Purkinje cell (primary cell): ENCODE results near the gene TEX55. TPM values are rescaled to one million over a fixed set of nuclear protein-coding genes. Genes with fewer than 3 reads are reported as not detected.

Source experiments
- polyA plus RNA-seq: library from polyadenylated mRNA; unstranded; fragments of >200 nt; fragmentation: Nextera tagmentation; gene quantifications from 2 replicates; pipeline ENCODE4 v1.2.1, GENCODE V29; 2014

The TEX55 gene
- polyA plus RNA-seq: not detected in 2 replicates

DNA sequence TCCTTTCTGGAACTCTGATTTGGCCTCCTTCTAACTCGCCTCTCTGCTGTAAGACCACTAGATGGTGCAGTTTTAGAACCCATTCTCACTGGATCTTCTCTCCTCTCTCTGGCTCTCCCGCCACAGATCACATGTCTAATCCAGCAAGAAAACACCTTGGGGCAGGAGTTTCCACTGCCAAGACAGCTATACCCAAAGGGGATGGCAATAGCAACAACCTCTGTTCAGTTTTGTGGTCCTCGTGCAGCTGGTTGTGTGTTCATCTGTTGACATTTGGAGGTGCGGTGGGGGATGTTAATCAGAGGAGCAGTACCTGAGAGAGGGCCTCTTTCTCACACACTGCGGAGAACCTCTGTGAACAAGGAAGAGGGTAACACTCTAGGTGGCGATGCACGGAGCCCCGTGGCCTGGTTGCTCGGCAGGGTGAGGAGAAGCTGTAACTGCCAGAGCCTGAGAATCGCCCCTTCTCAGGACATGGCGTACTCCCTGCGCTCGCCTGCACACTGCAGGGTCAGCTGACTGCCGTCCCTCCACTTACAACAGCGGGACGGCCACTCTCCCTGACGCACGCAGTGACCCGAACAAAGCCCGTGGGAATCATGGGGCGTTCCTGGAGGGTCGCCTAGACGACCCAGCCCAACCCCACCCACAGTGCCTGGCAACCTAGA, at the start of gene TEX55:
TEX55 (plus strand) TSS at position 666 of the 668 bp plus-strand sequence. CDS start 25 bp downstream, outside the sequence.

DNA sequence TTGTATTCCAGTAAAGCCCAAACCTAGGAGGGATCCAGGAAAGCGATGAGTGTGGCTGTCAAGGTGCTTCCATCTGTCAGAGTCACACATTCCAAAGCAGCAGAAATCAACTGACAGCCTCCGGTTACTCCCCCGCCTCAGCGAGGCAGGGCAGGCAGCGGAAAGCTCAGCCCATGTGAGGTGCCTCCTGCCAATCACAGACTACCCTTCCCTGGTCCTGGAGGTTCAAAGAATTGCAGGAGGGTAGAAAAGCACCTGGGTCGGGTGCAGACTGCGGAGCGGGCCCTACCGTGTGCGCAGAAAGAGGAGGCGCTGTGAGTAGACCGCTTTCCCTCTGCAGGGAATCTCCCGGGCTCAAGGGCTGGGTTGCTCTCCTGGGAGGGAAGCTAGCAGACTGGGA, 27.4 kb downstream of the TEX55 start, which contains the start of gene UPK1B:
UPK1B (plus strand) TSS at position 274 of the 400 bp plus-strand sequence. CDS start 13,144 bp downstream, outside the sequence.

Other genes starting within 250 kb of the TEX55 start
- 0.27 and 3.6 TPM in 2 replicates for gene IGSF11, start 111.3 kb upstream of the TEX55 start, polyA plus RNA-seq
- gene UPK1B, start 27.4 kb downstream of the TEX55 start, polyA plus RNA-seq: not detected in 2 replicates
- 7.9 and 9.9 TPM in 2 replicates for gene B4GALT4, start 94.7 kb downstream of the TEX55 start, polyA plus RNA-seq
- gene ARHGAP31, start 148.2 kb downstream of the TEX55 start, polyA plus RNA-seq: 1.0 and 1.6 TPM in 2 replicates